HEK293T (cell line): ENCODE results near the gene ADGRE3.

Experiments
- ARNT ChIP-seq: fragments of 450-650 bp; IDR thresholded peaks from 2 replicates; pipeline ENCODE4 v1.6.1; 2017; ENCODE audit warnings: mild to moderate bottlenecking
- CTBP1 ChIP-seq: fragments of 450-650 bp; IDR thresholded peaks from 2 replicates; pipeline ENCODE4 v1.6.1; 2016; ENCODE audit warnings: borderline replicate concordance
- FOXA1 ChIP-seq: fragments of 450-650 bp; IDR thresholded peaks from 2 replicates; pipeline ENCODE4 v1.6.1; 2016; ENCODE audit warnings: mild to moderate bottlenecking
- FOXK2 ChIP-seq: fragments of 450-650 bp; IDR thresholded peaks from 2 replicates; pipeline ENCODE4 v1.6.1; 2016; ENCODE audit warnings: mild to moderate bottlenecking
- L3MBTL2 ChIP-seq: fragments of 450-650 bp; conservative IDR thresholded peaks from 2 replicates; pipeline ENCODE4 v1.6.1; 2016; ENCODE audit warnings: mild to moderate bottlenecking
- NFRKB ChIP-seq: fragments of 450-650 bp; IDR thresholded peaks from 2 replicates; pipeline ENCODE4 v1.6.1; 2016; ENCODE audit warnings: mild to moderate bottlenecking, moderate library complexity
- SP1 ChIP-seq: fragments of 450-650 bp; IDR thresholded peaks from 2 replicates; pipeline ENCODE4 v1.6.1; 2017
- SUZ12 ChIP-seq: fragments of 450-650 bp; IDR thresholded peaks from 2 replicates; pipeline ENCODE4 v1.6.1; 2016; ENCODE audit warnings: mild to moderate bottlenecking
- ZNF384 ChIP-seq: fragments of 450-650 bp; IDR thresholded peaks from 2 replicates; pipeline ENCODE4 v1.6.1; 2016
- TF ChIP-seq, protein P1 (sequence below): fragments of 450-650 bp; IDR thresholded peaks from 2 replicates; pipeline ENCODE4 v1.6.1; 2016

DNA sequence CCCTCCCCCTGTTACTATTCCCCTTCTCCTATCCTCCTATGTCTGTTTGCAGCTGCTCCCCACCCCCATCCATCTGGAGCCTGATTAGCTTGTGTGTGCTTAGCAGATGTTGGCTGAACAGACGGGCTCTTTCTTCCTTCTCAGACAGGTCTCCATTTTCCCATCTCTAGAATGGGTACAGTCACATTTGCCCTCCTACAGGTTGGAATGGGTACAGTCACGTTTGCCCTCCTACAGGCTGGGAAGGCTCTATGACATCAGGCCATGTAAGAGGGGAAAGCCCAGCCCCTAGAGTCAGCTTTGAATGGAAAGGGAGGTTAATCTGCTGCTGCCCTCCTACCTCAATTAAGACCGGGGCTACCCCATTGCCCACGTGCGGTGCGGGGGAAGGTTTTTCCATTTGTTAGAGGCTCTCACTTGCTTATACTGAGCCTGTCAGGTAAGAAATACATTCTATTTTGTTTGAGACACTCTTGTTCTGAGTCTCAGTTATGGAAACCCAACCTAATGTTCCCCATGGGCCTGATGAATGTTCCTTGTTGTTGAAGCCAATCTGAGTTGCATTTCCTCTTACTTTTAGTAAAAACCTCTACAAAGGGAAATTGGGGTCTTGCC, 93.9 kb downstream of the ADGRE3 start:
- TF ChIP-seq ARNT (no peak), L3MBTL2 (no peak), NFRKB (no peak), FOXA1 (no peak), CTBP1 (no peak), SP1 (no peak), FOXK2 (no peak), ZNF384 (no peak), SUZ12 (no peak)
- TF ChIP-seq, protein P1, sequence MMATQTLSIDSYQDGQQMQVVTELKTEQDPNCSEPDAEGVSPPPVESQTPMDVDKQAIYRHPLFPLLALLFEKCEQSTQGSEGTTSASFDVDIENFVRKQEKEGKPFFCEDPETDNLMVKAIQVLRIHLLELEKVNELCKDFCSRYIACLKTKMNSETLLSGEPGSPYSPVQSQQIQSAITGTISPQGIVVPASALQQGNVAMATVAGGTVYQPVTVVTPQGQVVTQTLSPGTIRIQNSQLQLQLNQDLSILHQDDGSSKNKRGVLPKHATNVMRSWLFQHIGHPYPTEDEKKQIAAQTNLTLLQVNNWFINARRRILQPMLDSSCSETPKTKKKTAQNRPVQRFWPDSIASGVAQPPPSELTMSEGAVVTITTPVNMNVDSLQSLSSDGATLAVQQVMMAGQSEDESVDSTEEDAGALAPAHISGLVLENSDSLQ: no peak
